Endometrial microvascular endothelial cells (primary cell): ENCODE measurements around the gene OSBPL8. TPM values are rescaled to one million over a fixed set of nuclear protein-coding genes. Genes with fewer than 3 reads are reported as not detected.

Experiments used
- in situ Hi-C: cut with HindIII; loops from 2 replicates; pipeline ENCODE4 v1.10.0; 2017; ENCODE audit warnings: low sequenced_read_pairs, low pct_unique_long_range_greater_than_20kb; ENCODE audit errors: inconsistent ontology term
- total RNA-seq: library from RNA; depleted of rRNA; stranded (reverse); fragments of >200 nt; gene quantifications from one replicate; pipeline ENCODE4 v1.2.3, GENCODE V29; 2015; ENCODE audit errors: inconsistent ontology term

The OSBPL8 gene
- 36.8 TPM for total RNA-seq

- in situ Hi-C loops: no loop called here
Measured at GRCh38 chr12:76559400-76560085, at the start of gene OSBPL8. TSS of gene OSBPL8 (minus strand) at chr12:76559771. CDS start at chr12:76487551, 72,220 bp downstream.

GRCh38 chr12:76608070-76608469, 48.5 kb upstream of the OSBPL8 start:
- in situ Hi-C loops: no loop called here

GRCh38 chr12:76595056-76595455, 35.5 kb upstream of the OSBPL8 start:
- in situ Hi-C loops: no loop called here

- in situ Hi-C loops: no loop called here
Measured at GRCh38 chr12:76591476-76591875, 31.9 kb upstream of the OSBPL8 start.

- in situ Hi-C loops: no loop called here
Measured at GRCh38 chr12:76590131-76590530, 30.6 kb upstream of the OSBPL8 start.

GRCh38 chr12:76588881-76589565, 29.5 kb upstream of the OSBPL8 start:
- in situ Hi-C loops: no loop called here

GRCh38 chr12:76587428-76588178, 28.0 kb upstream of the OSBPL8 start:
- in situ Hi-C loops: no loop called here

- in situ Hi-C loops: no loop called here
Measured at GRCh38 chr12:76586764-76587395, 27.3 kb upstream of the OSBPL8 start.

- in situ Hi-C loops: no loop called here
Measured at GRCh38 chr12:76583301-76583700, 23.7 kb upstream of the OSBPL8 start.

- in situ Hi-C loops: no loop called here
Measured at GRCh38 chr12:76573840-76574373, 14.3 kb upstream of the OSBPL8 start.

GRCh38 chr12:76571256-76571655, 11.7 kb upstream of the OSBPL8 start:
- in situ Hi-C loops: no loop called here

- in situ Hi-C loops: no loop called here
Measured at GRCh38 chr12:76569685-76570604, 10.4 kb upstream of the OSBPL8 start.

- in situ Hi-C loops: no loop called here
Measured at GRCh38 chr12:76568888-76569551, 9.4 kb upstream of the OSBPL8 start.

- in situ Hi-C loops: no loop called here
Measured at GRCh38 chr12:76568130-76568529, 8.6 kb upstream of the OSBPL8 start.

GRCh38 chr12:76563061-76563460, 3.5 kb upstream of the OSBPL8 start:
- in situ Hi-C loops: no loop called here

GRCh38 chr12:76562130-76562529, 2.6 kb upstream of the OSBPL8 start:
- in situ Hi-C loops: no loop called here

- in situ Hi-C loops: no loop called here
Measured at GRCh38 chr12:76560086-76560491, 518 bp upstream of the OSBPL8 start.
